Lower lobe of right lung (tissue), 2 donors: ENCODE data around the gene PRKD2. TPM values are rescaled to one million over a fixed set of nuclear protein-coding genes. Genes with fewer than 3 reads are reported as not detected.

ENCODE experiments used
- ATAC-seq, 2 donors: fragments of 200-7000 bp; cut with Tn5 transposase; one replicate each; pipeline ENCODE4 v1.9.1; 2020 to 2022; ENCODE audit warnings: mild to moderate bottlenecking in 2 of 2, moderate library complexity in 2 of 2
- DNase-seq: peaks from one replicate; pipeline ENCODE4 v3.0.0-alpha.2; 2020
- H3K27ac ChIP-seq: fragments of 200-600 bp; one replicate; pipeline ENCODE4 v1.8.0; 2022
- H3K27me3 ChIP-seq: fragments of 200-600 bp; one replicate; pipeline ENCODE4 v1.8.0; 2022; ENCODE audit warnings: low read depth
- H3K36me3 ChIP-seq: fragments of 200-600 bp; one replicate; pipeline ENCODE4 v1.8.0; 2022; ENCODE audit warnings: mild to moderate bottlenecking
- H3K4me1 ChIP-seq: fragments of 200-600 bp; one replicate; pipeline ENCODE4 v1.8.0; 2022
- H3K4me3 ChIP-seq: fragments of 200-600 bp; one replicate; pipeline ENCODE4 v1.8.0; 2022; ENCODE audit warnings: mild to moderate bottlenecking
- H3K9me3 ChIP-seq: fragments of 200-600 bp; one replicate; pipeline ENCODE4 v1.8.0; 2022
- CTCF ChIP-seq: fragments of 200-600 bp; IDR thresholded peaks from one replicate; pipeline ENCODE4 v1.8.0; 2022; ENCODE audit warnings: antibody characterized with exemption, mild to moderate bottlenecking
- intact Hi-C: fragments of 100-400 bp; cut with DNase I; formaldehyde crosslinking; loops from one replicate; pipeline ENCODE4 v1.11.0; 2022
- total RNA-seq: library from RNA; stranded (reverse); fragmentation: NEBNext Ultra II Directional; extraction: Animal tissue kit (Norgen Biotek cat#: 25700); gene quantifications from one replicate; pipeline ENCODE4 v1.2.1, GENCODE V29; 2021
- donor health status: DM: no; HTN: yes; CAD: no; lungs with severe emphysema.

PRKD2 gene
- total RNA-seq, 1 donor from 2014 or later, result 45.0 TPM

- DNase-seq (no peak), ATAC-seq (no peak)
- H3K9me3 ChIP-seq, result no peaks in the 10 kb centered on the region
- H3K27me3 ChIP-seq, result no peaks in the 10 kb centered on the region
- H3K36me3 ChIP-seq, result peaks cover 61% of the 10 kb centered on the region
- no peak for TF ChIP-seq CTCF
- no peak overlapping the region for H3K27ac ChIP-seq
- H3K4me1 ChIP-seq, result peaks cover 38% of the 10 kb centered on the region
- H3K4me3 ChIP-seq, result no peak overlapping the region
- intact Hi-C loops, result no loop called here
Measured at GRCh38 chr19:46720503-46721239, 3.8 kb upstream of the PRKD2 start.

GRCh38 chr19:46719629-46720502 is 3.0 kb upstream of the PRKD2 start:
- no peaks in the 10 kb centered on the region for H3K27me3 ChIP-seq
- no peak for TF ChIP-seq CTCF
- H3K27ac ChIP-seq, result no peak overlapping the region
- peaks cover 53% of the 10 kb centered on the region for H3K36me3 ChIP-seq
- intact Hi-C loops, result no loop called here
- H3K4me3 ChIP-seq, result no peak overlapping the region
- DNase-seq (no peak), ATAC-seq (no peak)
- peaks cover 47% of the 10 kb centered on the region for H3K4me1 ChIP-seq
- H3K9me3 ChIP-seq, result no peaks in the 10 kb centered on the region

GRCh38 chr19:46718934-46719622 is 2.2 kb upstream of the PRKD2 start:
- peaks cover 51% of the 10 kb centered on the region for H3K4me1 ChIP-seq
- TF ChIP-seq CTCF, result no peak
- no peak for ATAC-seq

GRCh38 chr19:46718157-46718933 is 1.4 kb upstream of the PRKD2 start:
- intact Hi-C loops, result no loop called here
- no peak for ATAC-seq
- TF ChIP-seq CTCF, result no peak
- peak overlapping the region; percentile 69 for H3K4me3 ChIP-seq
- peaks cover 50% of the 10 kb centered on the region for H3K4me1 ChIP-seq
- DNase-seq, result no peak
- H3K9me3 ChIP-seq, result no peaks in the 10 kb centered on the region
- peaks cover 37% of the 10 kb centered on the region for H3K36me3 ChIP-seq
- no peaks in the 10 kb centered on the region for H3K27me3 ChIP-seq
- peak overlapping the region; percentile 89 for H3K27ac ChIP-seq

More at GRCh38 chr19:46718934-46719622, 2.2 kb upstream of the PRKD2 start:
- no peaks in the 10 kb centered on the region for H3K9me3 ChIP-seq
- intact Hi-C loops, result no loop called here
- H3K27me3 ChIP-seq, result no peaks in the 10 kb centered on the region
- H3K27ac ChIP-seq, result peak overlapping the region; percentile 89
- H3K4me3 ChIP-seq, result no peak overlapping the region
- no peak for DNase-seq
- peaks cover 45% of the 10 kb centered on the region for H3K36me3 ChIP-seq

GRCh38 chr19:46717716-46718143 is 816 bp upstream of the PRKD2 start:
- Histone ChIP-seq H3K36me3 (peaks cover 31% of the 10 kb centered on the region), H3K9me3 (no peaks in the 10 kb centered on the region), H3K27me3 (no peaks in the 10 kb centered on the region), H3K4me1 (peaks cover 50% of the 10 kb centered on the region), H3K4me3 (peak overlapping the region; percentile 69), H3K27ac (peak overlapping the region; percentile 89)
- intact Hi-C loops, result no loop called here
- no peak for ATAC-seq
- no peak for DNase-seq
- TF ChIP-seq CTCF, result no peak
